Measurements from ENCODE around the gene NOP14.

DNA sequence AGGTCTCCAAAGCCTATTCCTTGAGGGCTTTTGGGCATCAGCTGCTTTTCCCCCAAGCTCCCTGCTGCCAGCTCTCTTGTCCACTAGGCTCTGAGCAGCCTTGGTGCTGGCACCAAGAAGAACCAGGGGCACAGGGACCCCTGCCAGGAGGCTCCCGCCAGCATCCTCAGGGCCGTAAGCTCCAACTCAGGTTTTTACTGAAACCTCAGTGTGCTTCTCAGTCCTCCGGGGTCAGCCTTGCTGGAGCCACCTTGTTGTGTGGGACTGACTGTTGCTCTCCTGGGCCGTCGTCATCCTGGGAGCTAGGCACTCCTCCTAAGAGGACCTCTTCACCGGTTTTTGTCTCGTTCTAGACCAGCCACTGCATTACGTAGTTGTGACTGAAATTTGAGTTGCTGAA, 38.9 kb downstream of the NOP14 start:
- TF ChIP-seq, protein P1, sequence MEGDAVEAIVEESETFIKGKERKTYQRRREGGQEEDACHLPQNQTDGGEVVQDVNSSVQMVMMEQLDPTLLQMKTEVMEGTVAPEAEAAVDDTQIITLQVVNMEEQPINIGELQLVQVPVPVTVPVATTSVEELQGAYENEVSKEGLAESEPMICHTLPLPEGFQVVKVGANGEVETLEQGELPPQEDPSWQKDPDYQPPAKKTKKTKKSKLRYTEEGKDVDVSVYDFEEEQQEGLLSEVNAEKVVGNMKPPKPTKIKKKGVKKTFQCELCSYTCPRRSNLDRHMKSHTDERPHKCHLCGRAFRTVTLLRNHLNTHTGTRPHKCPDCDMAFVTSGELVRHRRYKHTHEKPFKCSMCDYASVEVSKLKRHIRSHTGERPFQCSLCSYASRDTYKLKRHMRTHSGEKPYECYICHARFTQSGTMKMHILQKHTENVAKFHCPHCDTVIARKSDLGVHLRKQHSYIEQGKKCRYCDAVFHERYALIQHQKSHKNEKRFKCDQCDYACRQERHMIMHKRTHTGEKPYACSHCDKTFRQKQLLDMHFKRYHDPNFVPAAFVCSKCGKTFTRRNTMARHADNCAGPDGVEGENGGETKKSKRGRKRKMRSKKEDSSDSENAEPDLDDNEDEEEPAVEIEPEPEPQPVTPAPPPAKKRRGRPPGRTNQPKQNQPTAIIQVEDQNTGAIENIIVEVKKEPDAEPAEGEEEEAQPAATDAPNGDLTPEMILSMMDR (IDR thresholded peaks at IDR 0.05; ENCODE audit: extremely low read depth in 1 of 2, insufficient read depth in 1 of 2, low read depth in 1 of 2, low read length in 2 of 2): no peak
- TF ChIP-seq POLR2A (IDR thresholded peaks at IDR 0.05; ENCODE audit: low read depth, low read length): no peak
- no peak for TF ChIP-seq EZH2 (IDR thresholded peaks at IDR 0.05; ENCODE audit: borderline replicate concordance, low read depth, low read length, severe bottlenecking)
- no peak for TF ChIP-seq JUN (IDR thresholded peaks at IDR 0.05; ENCODE audit: borderline replicate concordance, insufficient read depth, insufficient read length, low read depth)
- TF ChIP-seq POLR2AphosphoS5 (IDR thresholded peaks at IDR 0.05; ENCODE audit: insufficient read depth, low read depth, low read length): no peak
- TF ChIP-seq, protein P2, sequence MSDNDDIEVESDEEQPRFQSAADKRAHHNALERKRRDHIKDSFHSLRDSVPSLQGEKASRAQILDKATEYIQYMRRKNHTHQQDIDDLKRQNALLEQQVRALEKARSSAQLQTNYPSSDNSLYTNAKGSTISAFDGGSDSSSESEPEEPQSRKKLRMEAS (IDR thresholded peaks at IDR 0.05; ENCODE audit: insufficient read depth, insufficient read length): no peak

Data from endothelial cell of umbilical vein (primary cell).